ENCODE data around the gene CLEC4E.
"Not testable (repeated sequence)": the region's sequence is repeated elsewhere in the genome, so short reads cannot be mapped to it uniquely, and the experiment has no call there.

Gene CLEC4E

DNA sequence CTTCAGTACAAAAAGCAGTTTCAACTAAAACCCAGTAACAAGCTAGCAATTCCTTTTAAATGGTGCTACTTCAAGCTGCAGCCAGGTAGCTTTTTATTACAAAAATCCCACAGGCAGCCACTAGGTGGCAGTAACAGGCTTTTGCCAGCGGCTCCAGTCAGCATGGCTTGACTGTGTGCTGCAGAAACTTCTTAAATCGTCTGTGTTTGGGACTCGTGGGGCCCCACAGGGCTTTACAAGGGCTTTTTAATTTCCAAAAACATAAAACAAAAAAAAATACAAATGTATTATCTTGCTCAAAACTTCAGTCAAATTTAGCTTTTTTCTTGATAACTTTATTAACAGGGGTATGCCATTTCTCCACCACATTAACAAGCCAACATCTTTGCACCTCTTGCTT lies 3.6 kb upstream of the CLEC4E start:
- in situ Hi-C loops (cut with MboI; ENCODE audit: low pct_unique_long_range_greater_than_20kb, low sequenced_read_pairs, unreplicated experiment): loop anchor here (25.0 kb wide), 1 partner anchor 318 kb away; no protein-coding TSS in a partner anchor
- TF ChIP-seq, protein P1, sequence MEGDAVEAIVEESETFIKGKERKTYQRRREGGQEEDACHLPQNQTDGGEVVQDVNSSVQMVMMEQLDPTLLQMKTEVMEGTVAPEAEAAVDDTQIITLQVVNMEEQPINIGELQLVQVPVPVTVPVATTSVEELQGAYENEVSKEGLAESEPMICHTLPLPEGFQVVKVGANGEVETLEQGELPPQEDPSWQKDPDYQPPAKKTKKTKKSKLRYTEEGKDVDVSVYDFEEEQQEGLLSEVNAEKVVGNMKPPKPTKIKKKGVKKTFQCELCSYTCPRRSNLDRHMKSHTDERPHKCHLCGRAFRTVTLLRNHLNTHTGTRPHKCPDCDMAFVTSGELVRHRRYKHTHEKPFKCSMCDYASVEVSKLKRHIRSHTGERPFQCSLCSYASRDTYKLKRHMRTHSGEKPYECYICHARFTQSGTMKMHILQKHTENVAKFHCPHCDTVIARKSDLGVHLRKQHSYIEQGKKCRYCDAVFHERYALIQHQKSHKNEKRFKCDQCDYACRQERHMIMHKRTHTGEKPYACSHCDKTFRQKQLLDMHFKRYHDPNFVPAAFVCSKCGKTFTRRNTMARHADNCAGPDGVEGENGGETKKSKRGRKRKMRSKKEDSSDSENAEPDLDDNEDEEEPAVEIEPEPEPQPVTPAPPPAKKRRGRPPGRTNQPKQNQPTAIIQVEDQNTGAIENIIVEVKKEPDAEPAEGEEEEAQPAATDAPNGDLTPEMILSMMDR (IDR thresholded peaks at IDR 0.05; ENCODE audit: extremely low read depth, insufficient read depth, missing control alignments): peak; percentile 82
- peak; percentile 72 for DNase-seq (ENCODE audit: low spot score)

DNA sequence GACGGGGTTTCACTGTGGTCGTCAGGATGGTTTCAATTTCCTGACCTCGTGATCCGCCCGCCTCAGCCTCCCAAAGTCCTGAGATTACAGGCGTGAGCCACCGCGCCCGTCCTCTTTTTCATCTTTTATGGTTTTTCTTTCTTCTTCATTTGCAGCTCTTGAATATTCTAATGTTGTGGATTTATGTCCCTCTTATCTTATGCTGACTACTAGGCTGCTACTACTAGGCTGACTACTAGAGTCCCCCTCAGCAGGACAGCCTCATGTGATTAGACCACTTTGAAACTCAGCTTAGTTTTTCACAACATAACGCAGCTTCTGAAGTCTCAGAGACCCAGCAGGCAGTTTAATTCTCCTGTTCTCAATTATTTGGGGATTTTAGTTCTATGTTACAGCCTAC lies 857 bp upstream of the CLEC4E start:
- DNase-seq (ENCODE audit: low spot score): no peak
- in situ Hi-C loops (cut with MboI; ENCODE audit: low pct_unique_long_range_greater_than_20kb, low sequenced_read_pairs, unreplicated experiment): loop anchor here (25.0 kb wide), 1 partner anchor 321 kb away; no protein-coding TSS in a partner anchor
- TF ChIP-seq, protein P1 (IDR thresholded peaks at IDR 0.05; ENCODE audit: extremely low read depth, insufficient read depth, missing control alignments): no peak

DNA sequence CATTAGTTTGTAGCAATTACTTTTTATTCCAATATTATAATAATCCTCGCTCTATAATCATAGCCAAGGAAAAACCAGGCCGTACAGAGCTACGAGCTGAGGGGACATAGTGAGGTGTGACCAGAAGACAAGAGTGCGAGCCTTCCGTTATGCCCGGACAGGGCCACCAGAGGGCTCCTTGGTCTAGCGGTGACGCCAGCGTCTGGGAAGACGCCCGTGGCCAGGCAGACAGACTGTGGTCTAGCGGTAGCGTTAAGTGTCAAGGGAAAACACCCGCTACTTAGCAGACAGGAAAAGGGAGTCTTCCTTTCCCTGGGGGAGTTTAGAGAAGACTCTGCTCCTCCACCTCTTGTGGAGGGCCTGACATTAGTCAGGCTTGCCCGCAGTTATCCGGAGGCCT lies 2.9 kb downstream of the CLEC4E start:
- not testable (repeated sequence) for DNase-seq (ENCODE audit: low spot score)
- TF ChIP-seq, protein P1 (IDR thresholded peaks at IDR 0.05; ENCODE audit: extremely low read depth, insufficient read depth, missing control alignments): peak; percentile 58
- in situ Hi-C loops (cut with MboI; ENCODE audit: low pct_unique_long_range_greater_than_20kb, low sequenced_read_pairs, unreplicated experiment): loop anchor here (25.0 kb wide), 1 partner anchor 324 kb away; no protein-coding TSS in a partner anchor

DNA sequence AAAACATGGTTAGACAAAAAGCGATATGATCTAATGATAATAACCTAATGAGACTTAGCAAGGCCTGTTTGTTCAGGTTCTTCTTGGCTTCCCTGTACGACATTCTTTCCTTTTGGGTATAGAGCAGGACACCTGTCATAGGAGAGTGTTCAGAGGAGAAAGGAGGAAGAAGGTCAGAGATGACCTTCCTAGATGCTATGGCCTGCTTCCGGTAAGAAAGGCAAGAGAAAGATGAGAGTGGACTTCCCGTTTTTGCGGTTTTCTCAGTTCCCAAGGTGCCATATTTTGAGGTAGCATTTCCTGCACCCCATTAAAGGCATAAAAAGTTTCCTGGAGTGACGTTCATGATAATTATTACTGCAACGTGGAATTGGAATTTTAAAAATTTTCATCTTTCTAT lies 8.7 kb downstream of the CLEC4E start:
- in situ Hi-C loops (cut with MboI; ENCODE audit: low pct_unique_long_range_greater_than_20kb, low sequenced_read_pairs, unreplicated experiment): loop anchor here (25.0 kb wide), 1 partner anchor 330 kb away; no protein-coding TSS in a partner anchor
- TF ChIP-seq, protein P1 (IDR thresholded peaks at IDR 0.05; ENCODE audit: extremely low read depth, insufficient read depth, missing control alignments): no peak
- no peak for DNase-seq (ENCODE audit: low spot score)

DNA sequence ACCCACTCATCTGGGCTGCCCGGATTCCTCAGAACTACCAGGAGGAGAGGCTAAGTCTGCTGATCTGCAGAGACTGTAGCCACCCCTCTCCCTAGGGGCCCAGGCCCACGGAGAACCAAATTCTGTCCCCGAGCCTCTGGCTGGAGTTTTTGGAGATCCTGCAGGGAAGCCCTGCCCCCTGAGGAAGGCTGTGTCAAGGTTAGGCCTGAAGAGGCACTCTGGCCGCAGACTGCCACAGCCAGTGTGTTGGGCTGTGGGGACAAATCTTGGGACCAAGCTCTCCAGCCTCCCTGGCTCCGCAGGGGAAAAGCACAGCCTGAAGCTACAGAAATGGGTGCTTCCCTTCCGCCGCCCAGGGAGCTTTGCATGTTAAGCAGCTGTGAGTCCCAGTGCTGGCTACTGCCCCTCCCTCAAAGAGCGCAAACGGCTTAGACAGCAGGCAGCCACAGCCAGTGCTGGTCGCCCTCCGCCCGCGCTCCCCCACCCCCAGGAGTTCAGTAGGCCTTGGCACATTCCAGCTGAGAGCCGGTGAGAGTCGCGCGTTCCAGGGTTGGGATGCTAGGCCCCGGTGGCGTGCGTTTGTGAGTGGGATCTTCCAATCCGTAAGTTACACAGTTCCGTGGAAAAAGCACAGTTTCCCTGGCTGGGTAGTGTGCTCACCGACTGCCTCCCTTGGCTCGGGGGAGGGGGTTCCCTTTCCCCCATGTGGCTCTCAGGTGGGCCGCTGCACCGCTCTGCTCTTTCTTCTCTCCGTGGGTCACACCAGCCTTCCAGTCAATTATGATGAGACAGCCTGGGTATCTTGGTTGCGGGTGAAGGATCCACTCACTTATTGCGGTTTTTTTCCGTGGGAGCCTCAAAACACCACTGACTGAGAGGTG lies 13.2 kb downstream of the CLEC4E start:
- no peak for DNase-seq (ENCODE audit: low spot score)
- in situ Hi-C loops (cut with MboI; ENCODE audit: low pct_unique_long_range_greater_than_20kb, low sequenced_read_pairs, unreplicated experiment): loop anchor here (25.0 kb wide), 1 partner anchor 335 kb away; no protein-coding TSS in a partner anchor
- TF ChIP-seq, protein P1 (IDR thresholded peaks at IDR 0.05; ENCODE audit: extremely low read depth, insufficient read depth, missing control alignments): no peak

DNA sequence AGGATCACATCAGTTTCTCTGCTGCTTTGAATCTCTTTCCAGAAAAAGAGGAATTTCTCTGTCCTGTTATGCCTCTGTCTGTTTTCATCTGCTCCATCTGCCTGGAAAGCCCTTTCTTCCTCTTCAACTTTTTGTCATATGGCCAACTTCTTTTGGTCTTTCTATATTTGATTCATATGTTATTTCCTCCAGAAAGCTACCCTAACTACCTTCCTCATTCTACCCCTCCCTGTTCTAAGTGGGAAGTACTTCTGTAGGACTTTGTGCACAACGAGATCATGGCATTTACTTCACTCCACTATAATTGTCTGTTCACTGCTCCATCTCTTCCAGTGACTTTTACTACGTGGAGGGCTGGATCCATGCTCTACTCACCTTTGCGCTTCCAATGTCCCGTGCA lies 21.5 kb downstream of the CLEC4E start:
- TF ChIP-seq, protein P1 (IDR thresholded peaks at IDR 0.05; ENCODE audit: extremely low read depth, insufficient read depth, missing control alignments): no peak
- no peak for DNase-seq (ENCODE audit: low spot score)
- in situ Hi-C loops (cut with MboI; ENCODE audit: low pct_unique_long_range_greater_than_20kb, low sequenced_read_pairs, unreplicated experiment): no loop called here

All from GM13977 (cell line).